Retina (tissue), 1 donor: ENCODE measurements around the gene GMDS.
A peak's percentile ranks its signal among the peaks of the same experiment; 100 is the strongest.
"Not testable (repeated sequence)": the region's sequence is repeated elsewhere in the genome, so short reads cannot be mapped to it uniquely, and the experiment has no call there.

ENCODE experiments used
- DNase-seq: peaks from one replicate; pipeline ENCODE4 v3.0.0-alpha.2; 2016

Gene GMDS

DNA sequence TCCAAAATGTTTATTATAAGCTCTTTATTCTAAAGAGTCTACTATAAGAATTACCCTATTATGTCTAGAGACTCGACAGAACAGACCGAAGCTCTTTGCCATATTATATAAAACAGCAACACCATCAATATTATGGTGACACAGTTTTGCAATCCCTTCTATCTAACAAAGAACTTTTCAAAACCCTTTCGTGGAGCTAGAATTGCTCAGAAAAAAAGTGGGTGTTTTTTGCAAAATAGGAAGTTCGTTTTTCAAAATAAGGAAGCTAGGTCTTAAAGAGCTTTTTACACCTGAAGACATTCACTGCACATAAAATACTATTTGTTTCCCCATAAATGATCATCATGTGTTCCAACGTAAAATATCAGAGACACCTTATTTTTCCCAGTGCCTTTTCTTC, 395.7 kb downstream of the GMDS start:
- DNase-seq, result no peak

DNA sequence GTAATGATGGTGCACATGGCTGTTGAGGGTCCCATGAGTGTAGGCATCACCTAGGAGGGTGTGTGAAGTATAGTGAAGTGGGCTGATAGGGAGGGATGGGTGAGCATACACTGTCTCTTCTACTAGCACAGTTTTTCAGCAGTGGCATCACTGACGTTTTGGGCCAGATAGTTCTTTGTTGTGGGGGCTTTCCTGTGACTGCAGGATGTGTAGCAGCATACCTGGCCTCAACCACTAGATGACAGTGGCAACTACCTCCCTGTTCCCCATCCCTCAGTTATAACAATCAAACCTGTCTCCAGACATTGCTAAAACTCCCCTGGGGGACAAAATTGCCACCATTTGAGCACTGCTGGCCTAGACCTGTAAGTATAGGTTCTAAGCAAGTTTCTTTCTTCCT, 396.7 kb downstream of the GMDS start:
- DNase-seq, result no peak

DNA sequence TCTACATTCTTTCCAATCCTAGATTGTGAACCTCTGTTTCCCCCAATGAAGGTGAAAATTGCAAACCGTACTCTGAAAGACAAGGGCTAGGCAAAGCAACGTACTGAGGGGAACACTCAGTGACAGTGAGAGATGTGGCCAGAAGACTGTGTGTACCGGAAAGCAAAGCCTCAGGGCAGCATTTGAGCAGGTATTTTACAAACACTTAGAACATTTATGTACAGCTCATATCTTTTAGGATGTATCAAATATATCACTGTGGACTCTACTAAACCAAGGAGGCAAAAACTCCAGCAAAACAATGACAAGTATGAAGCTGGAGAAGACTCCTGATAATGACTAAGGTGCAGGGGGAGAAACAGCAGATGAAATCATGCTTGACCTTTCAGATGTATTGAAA, 398.8 kb downstream of the GMDS start:
- no peak for DNase-seq

DNA sequence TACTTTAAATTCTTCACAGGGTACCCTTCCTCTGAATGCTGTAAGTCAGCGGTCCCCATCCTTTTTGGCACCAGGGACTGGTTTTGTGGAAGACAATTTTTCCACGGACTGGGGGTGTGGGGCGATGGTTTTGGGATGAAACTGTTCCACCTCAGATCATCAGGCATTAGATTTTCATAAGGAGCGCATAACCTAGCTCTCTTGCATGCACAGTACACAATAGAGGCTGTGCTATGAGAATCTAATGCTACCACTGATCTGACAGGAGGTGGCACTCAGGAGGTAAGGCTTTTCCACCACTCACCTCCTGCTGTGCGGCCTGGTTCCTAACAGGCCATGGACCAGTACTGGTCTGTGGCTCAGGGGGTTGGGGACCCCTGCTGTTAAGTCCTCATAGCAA, 399.9 kb downstream of the GMDS start:
- DNase-seq, result not testable (repeated sequence)

DNA sequence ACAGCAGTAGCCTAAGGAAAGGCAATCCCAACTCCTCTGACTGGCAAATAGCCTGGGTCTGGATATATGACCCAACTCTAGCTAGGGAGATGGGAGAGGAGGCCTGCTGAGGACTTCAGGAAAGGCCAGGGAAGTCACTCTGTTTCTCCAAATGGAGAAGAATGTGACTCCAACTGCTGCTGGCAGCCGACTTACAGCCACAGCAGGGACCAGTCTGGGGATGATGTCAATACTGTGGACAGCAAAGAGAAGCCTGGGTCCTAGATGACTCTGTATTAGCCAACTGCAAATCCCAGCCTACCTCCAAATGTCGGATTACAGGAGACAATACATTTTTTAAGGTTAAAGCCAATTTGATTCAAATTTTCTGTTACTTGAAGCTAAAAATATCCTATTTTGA, 403.1 kb downstream of the GMDS start:
- DNase-seq, result no peak

DNA sequence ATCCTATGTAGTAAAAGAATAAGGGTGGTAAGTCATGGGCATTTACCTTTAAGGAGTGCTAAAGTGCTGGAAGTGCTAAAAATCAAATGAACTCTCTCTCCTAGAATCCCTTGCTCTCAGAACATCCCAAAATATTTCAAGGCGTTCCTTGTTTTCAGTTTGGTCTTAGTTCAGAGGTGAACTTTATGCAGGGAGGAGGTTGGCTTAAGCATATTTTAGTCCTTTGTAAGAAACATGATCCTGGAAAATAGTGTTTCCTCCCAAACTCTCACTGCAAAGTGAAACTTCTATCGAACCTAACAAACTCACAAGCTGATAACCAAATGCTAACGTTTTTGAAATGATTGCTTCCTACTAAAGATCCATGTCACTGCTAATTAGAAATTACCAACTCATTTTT, 404.3 kb downstream of the GMDS start:
- DNase-seq, result no peak

DNA sequence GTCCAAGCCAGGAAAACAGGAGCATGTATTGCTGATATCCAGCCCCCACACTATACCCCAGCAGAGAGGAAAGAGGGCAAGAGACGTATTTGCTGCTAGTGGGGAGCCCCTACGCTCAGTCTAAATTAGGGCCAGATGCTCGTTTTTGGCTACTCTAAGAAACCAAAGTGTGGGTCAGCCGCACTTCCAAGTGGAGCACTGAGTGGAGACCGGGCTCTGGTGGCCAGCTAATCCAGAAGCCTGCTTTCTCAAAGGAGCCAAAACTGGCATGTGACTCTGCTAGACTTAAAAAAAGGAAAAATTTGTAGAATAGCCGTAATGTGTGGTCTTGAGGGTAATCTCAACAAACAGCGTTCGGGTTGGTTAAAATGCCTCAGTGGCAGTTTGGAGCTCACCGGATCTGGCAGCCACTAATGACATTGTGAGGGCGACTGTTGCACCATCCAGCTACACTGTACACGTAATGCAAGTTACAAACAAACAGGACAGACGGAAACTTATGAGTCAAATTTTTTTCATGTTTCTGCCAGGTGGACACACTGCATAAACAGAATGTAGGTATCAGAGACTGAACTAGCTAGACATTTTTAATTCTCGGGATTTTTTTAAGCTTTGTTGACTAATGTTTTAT, 404.8 kb downstream of the GMDS start:
- no peak for DNase-seq

DNA sequence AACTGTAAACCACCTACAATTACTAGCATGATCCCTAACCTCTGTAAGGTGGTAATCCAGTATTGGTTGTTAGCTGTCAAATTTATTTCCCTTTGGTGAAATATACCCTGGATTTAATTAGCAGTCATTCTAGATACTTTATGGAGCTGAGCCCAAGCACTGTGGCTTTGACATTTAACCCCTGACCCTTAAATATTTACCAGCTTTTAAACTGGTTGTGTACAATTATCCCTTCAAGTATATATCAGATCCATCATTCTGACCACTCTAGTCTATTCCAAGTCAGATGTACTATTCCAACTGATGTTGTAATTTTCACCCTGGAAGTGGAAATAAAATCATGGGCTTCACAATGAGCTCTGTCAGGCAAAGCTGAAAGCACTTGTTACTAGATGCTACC, 406.0 kb downstream of the GMDS start:
- DNase-seq, result no peak

DNA sequence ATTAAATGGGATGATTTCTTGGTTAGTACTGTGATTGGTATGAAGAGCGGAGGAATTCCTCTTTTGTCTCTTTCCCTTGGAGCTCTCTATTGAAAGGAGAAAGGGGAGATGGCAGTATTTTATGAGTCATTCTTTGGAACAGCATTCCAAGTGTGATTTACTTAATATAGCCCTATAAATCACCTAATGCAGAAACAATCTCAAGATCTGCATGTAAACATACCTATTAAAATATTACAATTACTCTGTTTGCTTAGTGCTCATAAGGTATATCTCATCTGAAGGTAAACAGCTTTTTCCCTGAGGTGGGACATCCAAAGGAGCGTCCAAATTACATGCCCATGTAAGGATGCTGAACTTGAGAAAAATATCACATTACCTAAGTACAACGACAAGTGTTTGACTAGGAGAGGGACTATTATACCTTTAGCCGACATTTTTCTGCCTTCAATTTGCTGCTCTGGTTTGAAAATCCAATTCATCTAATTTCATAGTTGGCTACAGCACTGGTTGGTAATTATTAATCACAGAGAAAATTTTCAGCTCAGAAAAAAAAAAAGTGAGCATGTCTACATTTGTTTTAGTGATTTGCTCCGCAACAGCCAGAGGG, 406.7 kb downstream of the GMDS start:
- no peak for DNase-seq

DNA sequence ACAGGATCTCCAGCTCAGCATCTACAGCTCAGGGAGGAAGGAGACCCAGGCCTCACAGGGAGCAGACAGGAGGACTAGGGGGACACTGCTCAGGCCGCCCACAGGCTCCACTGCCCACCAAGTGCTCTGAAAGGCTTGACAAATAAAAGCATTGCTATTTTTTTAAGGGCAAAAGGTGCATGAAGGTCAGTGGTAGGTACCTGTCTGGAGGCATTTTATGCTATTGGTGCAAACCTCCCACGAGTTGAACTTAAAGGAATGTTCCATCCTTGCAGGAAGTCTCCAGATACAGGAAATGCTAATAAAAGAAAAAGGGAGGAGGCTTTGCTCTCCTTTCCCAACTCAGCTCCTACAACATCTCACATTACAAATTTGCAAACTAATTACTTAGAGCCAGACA, 407.6 kb downstream of the GMDS start:
- no peak for DNase-seq

DNA sequence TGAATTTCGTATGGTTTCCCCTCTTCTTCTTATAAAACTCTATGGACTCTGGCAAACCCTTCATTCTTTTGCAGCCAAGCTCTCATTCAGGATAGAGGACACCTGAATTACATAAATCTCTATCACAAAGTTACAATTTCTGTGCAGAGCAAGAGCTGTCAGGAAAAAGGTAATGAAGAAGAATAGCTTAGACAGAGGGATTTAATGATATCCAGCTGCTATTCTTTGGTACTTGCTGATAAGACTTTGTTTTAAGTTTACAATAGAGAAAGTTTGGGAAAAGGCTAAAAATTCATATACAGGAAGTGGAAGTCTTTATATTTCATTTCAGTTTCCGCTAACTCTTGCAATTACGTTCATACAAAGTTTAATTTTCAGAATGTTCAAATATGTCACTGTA, 408.7 kb downstream of the GMDS start:
- no peak for DNase-seq

DNA sequence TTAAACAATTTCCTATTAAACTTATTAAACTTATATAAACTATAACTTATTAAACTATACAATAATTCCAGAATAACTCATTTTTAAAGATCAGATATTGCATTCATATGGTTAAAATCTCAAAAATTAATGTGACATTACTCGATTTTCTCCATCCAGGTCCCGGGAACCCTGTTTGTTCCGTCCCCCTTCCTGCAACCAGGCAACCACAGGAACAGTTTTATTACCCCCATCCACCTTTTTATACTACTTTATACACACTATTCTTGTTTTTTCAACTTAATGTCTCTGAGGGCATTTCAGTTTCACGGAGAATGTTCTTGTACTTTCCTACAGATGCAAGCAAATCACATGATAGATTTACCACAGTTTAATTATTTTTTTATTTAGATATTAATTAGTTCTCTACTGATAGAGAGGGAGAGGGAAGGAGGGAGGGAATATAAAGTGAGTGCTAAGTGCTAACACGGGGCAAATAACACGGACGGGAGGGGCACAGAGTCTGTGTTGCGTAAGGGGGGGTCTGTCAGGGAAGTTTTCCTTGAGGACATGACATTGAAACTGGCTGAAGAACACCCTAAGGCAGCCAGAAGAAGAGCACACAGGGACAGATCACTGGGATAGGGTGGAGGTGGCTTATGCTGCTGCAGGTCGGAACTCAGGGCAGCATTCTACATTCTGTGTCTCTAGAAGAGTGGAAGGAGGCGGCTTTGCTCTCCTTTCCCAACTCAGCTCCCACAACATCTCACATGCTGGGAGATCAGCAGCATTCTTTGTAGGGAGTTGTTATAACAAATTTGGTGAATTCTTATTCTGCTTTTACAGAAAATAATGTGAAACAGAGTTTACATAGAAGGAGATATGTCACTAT, 410.5 kb downstream of the GMDS start:
- DNase-seq, result no peak

DNA sequence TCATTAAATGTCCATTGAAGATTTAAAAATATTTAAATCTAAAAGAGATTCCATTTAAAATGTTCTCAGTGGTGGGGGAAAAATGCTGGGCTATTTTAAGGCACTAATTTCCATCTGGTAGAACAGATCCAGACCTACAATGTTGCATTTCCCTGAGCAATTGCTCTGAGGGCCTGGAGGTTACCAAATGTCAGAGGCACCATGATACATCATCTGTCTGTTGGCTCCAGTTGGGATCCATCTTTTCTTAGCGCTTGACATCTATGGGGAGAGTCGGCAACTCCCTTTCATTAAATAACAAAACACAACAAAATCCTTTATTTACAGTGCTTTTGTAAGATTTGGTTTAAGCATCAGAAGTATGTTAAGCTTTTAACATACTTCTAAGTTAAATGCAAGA, 411.2 kb downstream of the GMDS start:
- DNase-seq, result no peak

DNA sequence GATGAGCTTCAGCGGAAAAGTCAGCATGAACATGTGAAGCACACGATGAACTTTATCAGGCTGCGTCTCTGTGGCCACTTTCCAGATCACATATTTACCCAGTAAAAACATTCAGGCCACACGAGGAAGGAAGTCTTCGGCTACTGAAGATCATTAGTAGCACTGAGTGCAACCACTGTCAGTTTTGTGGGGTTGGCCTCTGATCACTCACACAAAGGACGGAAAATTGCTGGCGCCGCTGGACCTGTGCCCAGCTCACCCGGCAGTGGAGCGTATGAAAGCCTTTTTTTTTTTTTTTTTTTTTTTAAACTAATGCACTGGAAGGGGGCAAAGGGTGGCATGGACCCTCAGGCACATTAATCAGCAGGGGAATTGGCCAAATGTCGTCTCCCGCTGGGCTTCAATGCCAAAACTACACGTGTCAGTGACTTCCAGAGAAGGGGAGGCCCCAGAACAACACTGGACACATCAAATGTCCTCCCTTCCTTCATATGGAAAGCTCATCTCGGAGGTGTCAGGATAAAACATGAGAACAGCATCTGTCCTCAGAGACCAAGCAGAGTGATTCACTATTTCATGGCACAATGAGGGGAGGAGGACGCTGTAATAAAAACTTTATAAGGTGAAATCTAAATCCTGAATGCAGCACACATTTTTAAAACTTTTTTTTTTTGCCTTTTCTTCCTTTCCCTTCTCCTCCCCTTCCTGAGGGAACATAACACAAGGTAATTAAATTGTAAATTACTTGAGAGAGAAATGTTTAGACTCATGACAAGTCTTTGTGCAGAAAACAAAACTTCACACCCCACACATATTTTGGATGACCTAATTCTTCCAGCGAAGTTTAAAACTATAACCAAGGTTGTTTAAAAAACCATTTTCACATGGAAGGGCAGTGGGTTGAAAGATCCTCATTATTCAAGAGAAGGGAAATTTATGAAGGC, 412.3 kb downstream of the GMDS start:
- peak; percentile 76 for DNase-seq

DNA sequence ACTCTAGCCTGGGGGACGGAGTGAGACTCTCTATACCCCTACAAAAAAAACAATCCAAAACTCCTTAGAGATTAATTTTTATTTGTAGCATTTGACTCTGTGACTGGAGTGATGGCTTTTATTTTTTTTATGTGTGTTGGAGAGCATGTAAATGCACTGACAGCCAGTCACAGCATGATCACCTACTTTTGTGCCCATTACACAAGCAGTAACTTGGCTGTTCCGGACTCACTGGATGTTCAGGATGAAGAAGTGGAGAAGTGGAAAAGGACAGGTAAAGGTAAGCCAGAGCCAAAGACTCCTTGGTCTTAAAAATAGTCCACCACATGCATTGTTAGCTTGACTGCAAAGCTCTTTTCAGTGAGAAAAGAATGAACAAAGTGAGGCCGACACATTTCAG, 413.0 kb downstream of the GMDS start:
- no peak for DNase-seq

DNA sequence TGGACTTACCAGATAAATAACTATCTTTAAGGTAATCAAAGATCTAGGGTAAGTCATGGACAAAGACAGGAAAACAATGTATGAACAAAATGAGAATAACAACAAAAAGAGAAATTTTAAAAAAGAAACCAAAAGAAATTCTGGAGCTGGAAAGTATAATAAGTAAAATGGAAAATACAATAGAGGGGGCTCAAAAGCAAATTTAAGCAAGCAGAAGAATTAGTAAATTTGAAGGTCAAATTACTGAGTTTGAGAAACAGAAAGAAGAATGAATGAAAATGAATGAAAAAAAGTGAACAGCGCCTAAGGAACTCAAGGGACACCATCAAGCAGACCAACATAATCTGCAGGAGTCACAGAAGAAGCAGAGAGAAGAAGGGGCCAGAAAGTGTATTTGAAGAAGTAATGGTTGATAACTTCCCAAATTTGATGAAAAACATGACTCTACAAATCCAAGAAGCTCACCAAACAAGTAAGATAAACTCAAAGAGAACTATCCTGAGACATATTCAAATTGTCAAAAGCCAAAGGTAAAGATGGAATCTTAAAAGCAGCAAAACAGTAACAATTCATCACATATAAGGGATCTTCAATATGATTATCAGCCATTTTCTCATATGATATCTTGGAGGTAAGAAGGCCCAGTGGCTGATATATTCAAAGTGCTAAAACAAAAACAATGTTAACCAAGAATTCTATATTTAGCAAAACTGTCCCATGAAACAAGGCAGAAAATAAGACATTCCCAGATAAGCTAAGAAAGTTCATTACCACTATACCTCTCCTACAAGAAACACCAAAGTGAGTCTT, 417.2 kb downstream of the GMDS start:
- no peak for DNase-seq

DNA sequence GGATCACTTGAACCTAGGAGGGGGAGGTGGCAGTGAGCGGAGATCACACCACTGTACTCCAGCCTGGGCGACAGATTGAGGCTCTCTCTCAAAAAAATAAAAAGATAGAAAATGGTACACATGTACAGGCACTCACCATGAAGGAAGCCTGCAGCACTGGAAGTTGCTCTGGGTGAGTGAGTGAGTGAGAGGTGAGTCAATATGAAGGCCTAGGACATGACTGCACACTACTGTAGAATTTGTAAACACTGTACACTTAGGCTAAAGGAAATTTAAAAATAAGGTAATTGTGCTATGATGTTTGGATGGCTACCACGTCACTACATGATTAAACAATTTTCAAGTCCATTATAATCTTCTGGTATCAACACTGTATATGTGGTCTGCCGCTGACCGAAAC, 419.5 kb downstream of the GMDS start:
- DNase-seq, result no peak

DNA sequence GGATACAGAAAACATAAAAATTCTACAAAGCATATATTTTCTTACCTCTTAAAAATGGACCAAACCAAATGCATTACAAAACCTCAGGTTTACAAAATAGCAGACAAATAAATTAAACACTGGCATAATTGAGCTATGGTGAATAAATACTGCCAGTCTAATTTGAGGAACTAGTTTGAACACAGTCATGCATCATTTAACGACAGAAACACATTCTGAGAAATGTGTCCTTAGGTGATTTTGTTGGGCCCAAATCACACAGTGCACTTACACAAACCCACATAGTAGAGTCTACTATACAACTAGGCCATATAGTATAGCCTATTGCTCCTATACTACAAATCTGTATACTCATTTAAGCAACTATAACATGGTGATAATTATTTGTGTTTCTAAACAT, 420.1 kb downstream of the GMDS start:
- no peak for DNase-seq

DNA sequence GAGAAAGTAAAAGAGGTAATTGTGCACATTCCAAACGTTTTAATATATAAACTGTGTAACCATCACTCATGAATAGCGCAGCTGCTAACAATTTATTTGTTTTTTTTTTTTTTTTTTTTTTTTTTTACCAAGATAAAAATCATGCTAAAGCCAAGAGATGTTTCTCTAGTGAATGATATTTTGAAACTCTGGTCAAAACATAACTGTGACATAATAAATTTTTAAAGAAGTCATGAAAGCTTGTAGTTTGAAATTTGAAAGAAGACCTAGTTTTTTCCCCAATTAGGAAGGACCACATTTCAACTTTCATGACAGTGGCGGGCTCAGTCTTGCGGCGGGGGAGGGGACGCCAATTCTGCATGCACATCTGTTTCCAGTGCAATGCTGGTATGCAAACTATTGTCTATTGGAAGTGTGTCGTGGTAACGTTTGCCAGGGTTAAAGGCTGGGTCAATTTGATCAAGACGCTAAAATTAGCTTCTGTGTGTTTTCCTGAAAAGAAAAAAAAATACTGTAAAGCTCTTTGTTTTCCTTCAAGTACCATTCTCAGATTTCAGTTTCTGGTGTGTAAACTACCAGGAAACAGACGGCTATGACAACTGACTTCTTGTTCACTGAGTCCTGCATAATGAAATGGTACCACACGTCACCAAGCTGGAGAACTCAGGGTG, 423.8 kb downstream of the GMDS start:
- no peak for DNase-seq

DNA sequence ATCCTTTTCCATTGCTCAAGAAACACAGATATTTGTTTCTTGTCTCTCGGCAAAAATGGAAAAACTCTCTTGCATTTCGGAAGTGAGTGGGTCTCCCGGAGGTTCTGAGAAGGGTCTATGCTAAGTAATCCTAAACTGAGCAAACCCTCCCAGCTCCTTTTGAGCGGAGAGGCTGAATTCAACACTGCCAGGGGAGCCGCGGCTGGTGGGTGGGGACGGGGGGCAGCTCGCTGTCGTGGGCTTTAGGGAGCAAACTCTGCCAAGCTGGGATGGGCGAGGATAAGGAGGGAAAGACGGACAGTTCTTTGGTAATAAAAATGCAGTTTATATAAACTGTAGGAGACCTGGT, 424.3 kb downstream of the GMDS start:
- DNase-seq, result no peak

DNA sequence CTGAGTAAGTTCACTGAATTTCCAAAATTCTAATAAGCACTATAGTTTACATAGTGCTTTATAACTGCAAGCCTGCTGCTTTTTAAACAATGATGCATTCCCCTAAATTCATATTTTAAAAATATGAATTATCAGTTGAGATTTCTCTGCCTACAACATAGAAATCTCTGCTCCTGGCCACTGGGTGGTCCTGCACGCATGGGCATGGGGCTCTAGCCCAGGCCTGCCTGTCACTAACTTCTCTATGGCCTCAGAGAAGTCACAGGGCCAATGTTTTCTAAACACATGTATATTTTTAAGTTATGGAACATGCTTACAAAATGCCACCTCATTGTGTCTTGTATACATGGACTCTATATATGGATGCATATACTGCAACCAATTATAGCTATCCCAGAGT, 424.7 kb downstream of the GMDS start:
- DNase-seq, result no peak

DNA sequence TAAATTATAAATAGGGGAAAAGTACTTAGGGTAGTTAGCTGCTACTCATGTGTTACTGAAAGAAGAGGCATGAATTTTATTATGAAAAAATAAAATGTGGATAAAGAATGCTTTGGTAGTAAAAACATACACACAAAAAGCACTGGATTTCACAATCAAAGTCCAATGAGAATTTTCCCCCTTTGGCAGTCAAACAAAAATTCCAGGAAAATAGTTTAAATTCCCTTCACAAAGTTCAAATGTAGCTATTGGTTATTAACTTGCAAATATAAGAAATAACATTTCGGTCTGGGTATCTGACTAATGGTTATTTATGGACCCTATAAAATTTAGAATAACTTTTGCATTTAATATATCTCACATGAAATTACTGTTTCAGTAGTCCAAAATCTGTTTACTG, 425.2 kb downstream of the GMDS start:
- no peak for DNase-seq
